SK-N-SH treated with all-trans-retinoic acid at 6 μM for 48 hours (cell line): Measurements from ENCODE around the gene UBE2E1.
"Not testable (repeated sequence)": the region's sequence is repeated elsewhere in the genome, so short reads cannot be mapped to it uniquely, and the experiment has no call there.

ENCODE experiments used
- ARNTL ChIP-seq: fragments of 450-650 bp; formaldehyde crosslinking; IDR thresholded peaks from 2 replicates; pipeline ENCODE4 v1.5.0; 2020; ENCODE audit warnings: low read depth, mild to moderate bottlenecking, moderate library complexity, borderline replicate concordance
- CREB5 ChIP-seq: fragments of 250-450 bp; sonication (Bioruptor Pico); IDR thresholded peaks from 2 replicates; pipeline ENCODE4 v1.5.1; 2020; ENCODE audit warnings: low read depth, mild to moderate bottlenecking, moderate library complexity
- CSDC2 ChIP-seq: fragments of 250-450 bp; sonication (Bioruptor Pico); IDR thresholded peaks from 2 replicates; pipeline ENCODE4 v1.5.0; 2020; ENCODE audit warnings: mild to moderate bottlenecking, moderate library complexity
- CSRNP3 ChIP-seq: fragments of 250-450 bp; sonication (Bioruptor Pico); IDR thresholded peaks from 2 replicates; pipeline ENCODE4 v1.5.1; 2021; ENCODE audit warnings: mild to moderate bottlenecking, moderate library complexity
- ESRRG ChIP-seq: fragments of 250-450 bp; sonication (Bioruptor Pico); IDR thresholded peaks from 2 replicates; pipeline ENCODE4 v1.6.1; 2021; ENCODE audit warnings: mild to moderate bottlenecking
- OSR1 ChIP-seq: fragments of 250-450 bp; sonication (Bioruptor Pico); IDR thresholded peaks from 2 replicates; pipeline ENCODE4 v1.8.0; 2022; ENCODE audit warnings: moderate library complexity, mild to moderate bottlenecking, inconsistent platforms
- PATZ1 ChIP-seq: fragments of 250-450 bp; sonication (Bioruptor Pico); IDR thresholded peaks from 2 replicates; pipeline ENCODE4 v1.8.0; 2020; ENCODE audit warnings: mild to moderate bottlenecking, moderate library complexity, borderline replicate concordance
- POU6F1 ChIP-seq: fragments of 250-450 bp; sonication (Bioruptor Pico); IDR thresholded peaks from 2 replicates; pipeline ENCODE4 v1.8.0; 2021; ENCODE audit warnings: low read depth, mild to moderate bottlenecking, moderate library complexity, borderline replicate concordance
- SNAI2 ChIP-seq: fragments of 250-450 bp; sonication (Bioruptor Pico); IDR thresholded peaks from 2 replicates; pipeline ENCODE4 v1.5.0; 2020; ENCODE audit warnings: mild to moderate bottlenecking, moderate library complexity
- TSHZ2 ChIP-seq: fragments of 250-450 bp; sonication (Bioruptor Pico); IDR thresholded peaks from 2 replicates; pipeline ENCODE4 v1.5.0; 2020; ENCODE audit warnings: mild to moderate bottlenecking, moderate library complexity
- ZFP3 ChIP-seq: fragments of 250-450 bp; sonication (Bioruptor Pico); IDR thresholded peaks from 2 replicates; pipeline ENCODE4 v1.5.0; 2020; ENCODE audit warnings: mild to moderate bottlenecking, moderate library complexity
- ZNF565 ChIP-seq: fragments of 450-650 bp; formaldehyde crosslinking; conservative IDR thresholded peaks from 2 replicates; pipeline ENCODE4 v1.5.0; 2020; ENCODE audit warnings: low read depth, mild to moderate bottlenecking, moderate library complexity
- ZNF8 ChIP-seq: fragments of 450-650 bp; formaldehyde crosslinking; IDR thresholded peaks from 2 replicates; pipeline ENCODE4 v1.5.0; 2020; ENCODE audit warnings: mild to moderate bottlenecking, moderate library complexity

- not testable (repeated sequence) for TF ChIP-seq ZNF8 (CRISPR knock-in tag); ESRRG (CRISPR knock-in tag); OSR1 (CRISPR knock-in tag); POU6F1 (CRISPR knock-in tag); ARNTL; PATZ1; CREB5; SNAI2; ZNF565 (CRISPR knock-in tag); CSDC2 (CRISPR knock-in tag); TSHZ2 (CRISPR knock-in tag); ZFP3 (CRISPR knock-in tag); CSRNP3 (CRISPR knock-in tag)
Observed at GRCh38 chr3:23871361-23871760, 65.6 kb downstream of the UBE2E1 start.
